Mesenteric fat pad (tissue), 1 donor: ENCODE results near the gene ID2. TPM values are rescaled to one million over a fixed set of nuclear protein-coding genes. Genes with fewer than 3 reads are reported as not detected.

ENCODE experiments used
- DNase-seq: peaks from one replicate; pipeline ENCODE4 v3.0.0-alpha.2; 2020; ENCODE audit warnings: low spot score
- total RNA-seq: library from RNA; stranded (reverse); fragmentation: NEBNext Ultra II Directional; extraction: Animal tissue kit (Norgen Biotek cat#: 25700); gene quantifications from one replicate; pipeline ENCODE4 v1.2.1, GENCODE V29; 2021
- donor health status: DM: yes; HTN: yes; CAD: no.

ID2 gene
- total RNA-seq, 1 donor from 2014 or later = 169 TPM

DNA sequence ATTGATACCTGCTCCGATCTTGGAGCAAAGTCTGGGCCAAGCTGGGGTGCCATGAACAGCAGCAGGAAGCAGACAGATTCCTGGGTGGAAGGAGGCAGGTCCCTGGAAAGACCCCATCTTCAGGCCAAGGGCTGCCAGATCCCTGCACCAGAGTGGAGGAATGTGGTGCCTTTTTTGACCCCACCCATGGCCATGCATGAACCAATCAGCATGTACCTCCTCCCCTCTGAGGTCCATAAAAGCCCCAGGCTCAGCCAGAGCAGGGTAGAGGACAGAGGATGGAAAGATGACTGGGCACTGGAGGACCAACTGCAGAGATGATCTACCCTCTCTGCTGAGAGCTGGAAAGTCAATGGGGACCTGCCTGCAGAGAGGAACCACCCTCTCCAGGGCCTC, 34.4 kb upstream of the ID2 start:
- no peak for DNase-seq

DNA sequence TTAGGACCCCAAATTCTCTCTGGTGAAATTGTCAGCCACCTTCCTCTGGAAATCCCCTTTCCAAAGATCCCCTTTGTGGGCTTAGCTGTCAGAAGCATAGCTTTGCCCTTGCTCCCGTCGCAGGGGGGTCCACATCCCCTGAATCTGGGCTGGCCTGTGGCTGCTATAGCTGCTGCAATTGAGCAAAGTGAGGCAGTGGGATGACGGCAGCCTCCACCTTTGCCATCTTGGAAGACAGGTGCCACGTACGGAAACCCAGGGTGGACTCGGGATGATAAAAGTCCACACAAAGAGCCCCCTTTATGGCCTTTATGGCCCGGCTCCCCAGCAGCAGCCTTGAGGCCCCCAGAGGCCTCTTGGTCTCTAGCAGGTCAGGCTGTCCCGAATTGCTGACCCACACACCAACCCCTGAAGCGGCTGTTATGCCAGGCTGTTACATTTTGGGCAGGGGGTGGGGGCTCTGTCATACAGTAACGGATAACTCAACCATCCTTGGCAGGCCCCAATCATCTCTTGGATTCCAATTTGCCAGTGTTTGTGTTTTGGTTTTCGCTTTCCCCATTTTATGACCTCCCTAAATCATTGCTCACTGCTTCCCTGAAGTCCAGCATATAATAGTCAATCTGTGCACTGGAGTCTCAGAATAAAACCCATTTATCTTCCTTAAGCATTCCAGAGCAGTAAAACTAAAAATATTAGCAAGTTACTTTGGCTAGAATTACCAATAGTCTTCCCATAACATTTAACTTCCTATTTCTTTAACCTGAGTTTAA, 33.2 kb upstream of the ID2 start:
- DNase-seq = no peak

DNA sequence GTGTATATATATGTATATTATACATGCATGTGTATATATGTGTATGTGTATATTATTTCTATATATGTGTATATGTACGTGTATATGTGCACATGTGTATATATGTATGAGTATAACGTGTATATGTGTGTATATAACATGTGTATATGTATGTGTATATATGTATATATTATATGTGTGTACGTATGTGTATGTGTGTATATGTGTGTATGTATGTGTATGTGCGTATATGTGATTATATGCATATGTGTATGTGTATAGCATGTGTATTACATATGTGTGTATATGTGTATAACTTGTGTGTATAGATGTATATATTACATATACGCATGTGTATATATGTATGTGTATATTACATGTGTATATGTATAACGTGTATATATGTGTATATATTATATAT, 32.1 kb upstream of the ID2 start:
- no peak for DNase-seq

DNA sequence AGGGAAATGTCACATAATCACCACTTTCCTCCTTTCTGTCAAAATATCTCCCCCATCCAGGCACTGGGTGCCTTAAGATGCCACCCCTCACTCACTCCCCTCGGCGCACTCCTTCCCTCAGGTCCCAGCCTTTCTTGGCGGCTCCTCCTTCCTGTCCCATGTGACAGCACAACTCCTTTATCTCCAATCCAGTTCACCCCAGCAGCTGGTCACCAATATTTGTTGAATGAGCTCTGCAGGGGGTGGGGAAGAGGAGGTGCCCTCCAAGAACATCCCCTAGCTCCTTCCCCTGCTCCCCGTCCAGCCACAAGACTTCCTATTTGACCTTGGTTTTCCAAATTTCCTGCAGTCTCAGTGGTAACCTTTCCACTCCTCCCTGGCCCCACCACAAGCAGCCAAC, 31.6 kb upstream of the ID2 start:
- peak; percentile 55 for DNase-seq

DNA sequence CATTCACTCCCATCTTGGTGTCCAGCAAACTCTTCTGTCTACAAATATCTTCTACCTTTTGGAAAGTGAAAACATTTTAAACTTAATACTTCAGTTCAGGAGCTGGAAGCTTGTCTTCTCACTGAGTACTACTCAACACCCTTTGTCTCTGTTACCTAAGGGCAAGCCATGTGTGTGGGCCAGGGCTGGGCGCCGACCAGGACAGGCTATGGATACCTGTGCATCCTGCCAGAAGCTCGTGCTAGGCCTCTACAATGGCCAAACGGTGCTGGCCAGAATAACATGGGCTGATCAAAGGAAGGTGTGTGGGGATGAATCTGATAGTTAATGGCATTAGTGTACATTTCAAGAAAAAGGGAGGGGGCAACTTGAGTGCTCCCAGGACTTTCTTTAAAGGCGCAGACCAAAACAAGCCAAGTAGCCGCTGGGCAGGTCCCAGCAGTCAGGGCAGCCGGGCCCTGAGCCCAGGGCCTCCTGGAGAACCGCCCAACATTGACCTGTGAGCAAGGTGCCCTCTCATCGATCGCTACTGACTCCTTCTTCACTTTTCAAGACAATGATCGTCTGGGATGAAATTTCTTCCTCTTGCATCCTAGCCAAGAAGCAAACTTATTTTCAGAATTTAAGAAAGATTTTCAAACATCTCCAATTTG, 29.0 kb upstream of the ID2 start:
- peak; percentile 68 for DNase-seq

DNA sequence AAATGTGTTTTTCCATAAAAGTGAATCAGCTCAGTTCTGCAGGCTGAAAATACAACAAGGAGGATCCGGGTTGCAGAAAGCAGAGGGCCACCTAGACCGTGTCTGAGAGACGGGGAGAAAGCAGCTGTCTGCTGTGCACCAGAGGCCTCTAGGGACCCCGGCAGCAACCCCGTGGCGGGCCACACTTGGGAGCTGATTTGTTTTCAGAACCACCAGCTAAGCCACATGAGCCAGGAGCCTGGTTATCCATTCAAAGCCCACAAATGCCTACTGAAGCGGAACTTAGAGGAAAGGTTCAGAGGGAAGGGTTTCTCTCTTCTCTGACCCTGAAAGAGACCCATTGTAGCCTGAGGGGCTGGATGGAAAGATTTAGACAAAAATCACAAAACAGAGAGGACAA, 28.4 kb upstream of the ID2 start:
- DNase-seq = peak; percentile 67

DNA sequence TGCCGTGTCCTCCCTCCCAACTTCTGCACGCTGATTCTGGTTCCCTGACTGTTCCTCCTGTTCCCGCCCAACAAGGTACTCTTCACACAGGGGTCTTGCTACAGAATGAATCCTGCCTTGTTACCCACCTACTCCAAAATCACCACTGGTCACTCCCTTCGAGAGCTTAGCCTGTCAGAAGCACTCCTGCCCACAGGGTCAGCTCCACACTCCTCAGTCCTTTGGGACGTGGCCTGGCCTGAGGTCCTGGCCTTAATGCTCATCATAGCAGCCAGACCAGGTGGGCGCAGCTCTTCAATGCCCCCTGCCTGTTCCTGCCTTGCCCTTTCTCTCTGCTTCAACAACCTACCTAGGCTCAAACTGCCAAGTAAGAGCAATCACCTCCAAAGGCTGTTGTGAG, 27.8 kb upstream of the ID2 start:
- DNase-seq = peak; percentile 64

DNA sequence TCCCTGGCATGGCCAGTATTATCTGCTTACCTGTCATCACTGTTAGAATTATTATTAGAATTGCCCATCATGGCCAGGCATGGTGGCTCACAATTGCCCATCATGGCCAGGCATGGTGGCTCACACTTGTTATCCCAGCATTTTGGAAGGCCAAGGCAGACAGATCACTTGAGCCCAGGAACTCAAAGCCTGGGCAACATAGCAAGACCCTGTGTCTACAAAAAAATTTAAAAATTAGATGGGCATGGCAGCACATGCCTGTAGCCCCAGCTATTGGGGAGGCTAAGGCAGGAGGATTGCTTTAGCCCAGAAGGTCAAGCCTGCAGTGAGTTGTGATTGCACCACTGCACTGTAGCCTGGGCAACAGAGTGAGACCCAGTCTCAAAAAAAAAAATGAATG, 27.4 kb upstream of the ID2 start:
- DNase-seq = no peak

DNA sequence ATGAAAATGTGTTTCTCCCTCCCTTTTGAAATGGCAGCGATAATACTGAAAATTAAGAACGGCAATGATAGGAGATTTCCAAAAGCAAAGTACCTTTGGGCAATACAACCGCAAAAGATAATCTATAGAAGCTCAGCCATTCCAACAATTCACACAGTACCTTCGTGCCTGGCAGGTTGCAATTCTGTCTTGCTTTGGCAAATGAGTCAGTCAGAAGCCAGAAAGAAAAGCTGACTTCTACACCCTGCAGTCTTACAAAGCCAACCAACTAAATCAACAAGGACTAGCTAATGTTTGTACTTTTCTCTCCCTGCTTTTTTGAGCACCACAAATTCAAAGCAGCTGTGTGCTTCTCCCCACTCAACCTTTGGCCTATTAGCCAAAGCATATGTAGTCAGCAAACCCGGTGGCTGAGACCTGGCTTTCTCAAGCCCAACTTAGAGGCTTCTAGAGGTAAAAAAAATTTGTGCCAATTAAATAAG, 25.7 kb upstream of the ID2 start:
- no peak for DNase-seq

DNA sequence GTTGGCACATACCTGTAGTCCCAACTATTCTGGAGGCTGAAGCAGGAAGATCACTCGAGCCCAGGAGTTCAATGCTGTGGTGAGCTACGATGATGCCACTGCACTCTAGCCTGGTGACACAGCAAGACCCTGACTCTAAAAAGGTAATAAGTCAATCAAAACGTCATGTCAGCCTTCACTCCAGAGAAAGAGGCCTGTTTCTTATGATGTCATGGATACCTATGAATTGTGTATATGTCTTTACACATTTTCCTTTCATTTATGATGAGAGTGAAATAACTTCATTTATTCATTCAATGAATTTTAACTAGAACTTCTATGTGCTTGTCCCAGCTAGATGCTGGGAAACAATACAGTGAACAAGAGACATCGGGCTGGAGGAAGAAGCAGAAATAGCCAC, 25.0 kb upstream of the ID2 start:
- no peak for DNase-seq

DNA sequence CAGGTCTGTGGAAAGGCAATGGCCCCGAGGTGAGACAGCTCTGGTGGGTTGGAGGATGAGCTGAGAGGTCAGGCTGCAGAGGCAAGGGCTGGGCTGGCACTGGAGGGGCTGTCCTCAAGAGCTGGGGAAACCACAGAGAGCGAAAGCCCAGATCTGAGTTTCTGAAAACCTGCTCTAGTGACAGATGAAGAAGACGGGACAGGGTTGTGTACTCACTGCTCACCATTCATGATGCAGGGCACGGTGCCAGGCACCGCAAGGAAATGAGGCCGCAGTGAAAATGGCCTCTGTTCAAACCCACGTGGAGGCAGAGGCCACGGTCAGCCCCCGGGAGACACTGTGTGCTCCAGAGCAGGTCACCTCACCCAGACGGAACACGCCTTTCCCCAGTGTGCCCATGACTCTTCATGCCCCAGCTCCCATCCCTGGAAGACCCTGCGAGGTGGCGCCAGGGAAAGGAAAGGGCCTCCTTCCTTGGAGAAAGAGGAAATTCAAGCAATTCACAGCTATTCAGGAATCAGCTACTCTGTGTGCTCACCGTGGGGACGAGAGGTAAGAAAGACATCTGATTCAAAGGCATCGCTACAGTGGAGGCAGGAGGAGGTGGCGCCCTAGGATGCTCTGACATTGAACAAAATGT, 24.3 kb upstream of the ID2 start:
- DNase-seq = peak; percentile 64

DNA sequence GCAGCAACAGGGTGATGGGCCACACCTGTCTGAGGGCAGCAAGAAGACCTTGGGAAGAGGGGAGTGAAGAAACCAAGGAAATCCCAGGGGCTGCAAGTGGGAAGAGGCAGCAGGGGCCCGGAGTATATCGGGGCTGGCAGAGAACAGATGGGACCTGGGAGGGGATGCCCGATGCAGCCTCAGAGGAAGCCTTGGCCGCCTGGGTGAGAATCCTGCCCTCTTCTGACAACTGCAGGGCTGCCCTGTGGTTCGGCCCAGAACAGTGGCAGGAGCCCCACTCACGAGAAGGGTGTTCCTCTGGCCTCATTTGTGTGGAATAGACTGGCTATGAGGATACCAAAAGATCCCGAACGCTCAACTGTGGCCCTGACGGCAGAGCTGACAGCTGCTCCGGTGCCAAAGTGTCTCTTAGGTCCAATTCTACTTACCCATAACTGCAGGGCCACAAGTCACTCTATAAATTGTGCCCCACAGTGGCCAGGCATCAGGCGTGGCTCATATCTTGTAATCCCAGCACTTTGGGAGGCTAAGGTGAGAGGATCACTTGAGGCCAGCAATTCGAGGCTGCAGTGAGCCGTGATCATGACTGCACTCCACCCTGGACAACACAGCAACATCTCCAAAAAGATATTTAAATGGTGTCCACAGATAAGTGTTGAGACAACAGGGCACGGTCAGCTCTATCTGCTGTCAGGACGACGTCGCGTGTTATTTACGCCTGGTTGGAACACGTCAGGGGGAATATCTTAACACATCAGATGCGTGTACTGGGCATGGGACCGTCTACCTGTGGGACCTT, 23.6 kb upstream of the ID2 start:
- peak; percentile 80 for DNase-seq

DNA sequence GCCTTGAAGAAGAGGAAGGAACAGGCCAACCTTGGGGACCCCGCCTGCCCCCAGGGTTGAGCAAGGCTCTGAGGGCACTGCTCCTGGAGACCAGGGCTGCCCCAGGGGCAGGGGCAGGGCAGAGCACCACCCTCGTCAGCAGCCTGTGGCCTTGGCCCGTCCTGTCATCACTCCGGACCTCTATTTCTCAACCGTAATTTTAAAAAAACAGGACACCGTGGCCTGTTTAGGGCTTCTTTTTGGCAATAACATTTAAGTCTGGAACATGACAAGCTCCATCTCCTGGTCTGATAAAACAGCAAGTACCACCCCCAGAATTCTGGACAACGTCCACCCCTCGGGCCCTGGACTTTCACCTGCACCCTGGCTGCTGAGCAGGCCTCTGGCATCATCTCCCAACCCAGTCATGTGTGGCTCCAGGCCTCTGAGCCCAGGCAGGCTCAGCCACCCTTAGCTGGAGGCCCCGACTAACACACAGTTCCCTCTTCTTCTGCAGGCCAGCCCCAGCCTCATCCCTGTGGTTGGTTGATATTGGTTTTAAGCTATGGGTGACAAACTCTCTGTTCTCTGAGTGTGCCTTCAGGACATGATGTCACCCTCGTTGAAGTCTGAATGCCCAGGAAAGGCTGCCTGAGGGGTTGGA, 22.6 kb upstream of the ID2 start:
- DNase-seq = peak; percentile 75

DNA sequence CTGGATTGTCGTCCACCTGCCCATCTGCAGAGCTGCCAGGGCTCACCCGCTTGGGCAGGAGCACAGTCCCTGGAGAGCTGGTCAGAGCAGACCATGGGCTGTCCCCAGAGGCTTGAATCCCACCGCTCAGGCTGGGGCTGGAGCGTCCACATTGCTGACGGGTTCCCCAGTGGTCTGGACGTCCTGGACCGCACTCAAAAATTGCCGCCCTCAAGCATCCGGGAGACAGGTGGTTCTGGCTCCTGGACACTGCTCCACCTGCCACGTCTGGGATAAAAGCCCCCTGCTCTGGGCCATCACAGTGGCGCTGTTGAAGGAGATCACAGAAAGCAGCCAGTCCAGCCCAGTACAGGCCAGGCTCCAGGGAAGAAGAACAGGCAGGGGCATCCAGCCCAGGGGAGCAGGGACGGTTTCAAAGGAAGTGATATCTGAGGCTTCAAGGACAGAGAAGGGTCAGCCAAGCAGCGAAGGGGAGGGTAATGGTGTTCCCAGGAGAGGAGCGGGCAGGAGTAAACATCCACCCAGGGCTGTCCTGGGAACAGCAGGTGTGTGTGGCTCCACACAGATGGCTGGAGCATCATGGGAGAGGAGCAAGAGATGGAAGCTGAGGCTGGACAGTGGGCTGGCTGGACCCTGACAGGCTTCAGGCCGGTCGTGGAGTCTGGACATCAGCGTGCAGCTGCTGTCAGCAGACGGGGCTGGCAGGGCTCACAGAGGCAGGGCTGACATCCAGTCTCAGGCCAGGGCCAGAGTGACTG, 21.9 kb upstream of the ID2 start:
- peak; percentile 89 for DNase-seq

DNA sequence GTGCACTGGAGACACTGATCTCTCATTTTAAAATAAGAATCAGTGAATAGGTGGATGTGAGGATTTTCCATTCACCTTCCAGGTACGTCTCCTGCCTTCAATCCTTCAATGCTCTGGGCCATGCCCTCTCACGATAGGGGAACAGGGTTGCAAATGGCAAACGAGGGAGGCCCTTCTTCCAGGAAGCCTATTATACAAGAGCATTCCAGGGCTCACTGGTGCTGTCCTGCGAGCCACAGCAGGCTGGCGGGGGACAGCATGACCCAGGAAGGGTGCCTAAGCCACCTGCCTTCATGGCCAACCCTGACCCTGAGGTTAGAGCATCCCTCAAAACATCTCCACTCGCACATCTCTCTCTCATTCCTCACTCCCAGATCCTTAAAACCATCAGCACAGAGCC, 20.6 kb upstream of the ID2 start:
- peak; percentile 57 for DNase-seq

DNA sequence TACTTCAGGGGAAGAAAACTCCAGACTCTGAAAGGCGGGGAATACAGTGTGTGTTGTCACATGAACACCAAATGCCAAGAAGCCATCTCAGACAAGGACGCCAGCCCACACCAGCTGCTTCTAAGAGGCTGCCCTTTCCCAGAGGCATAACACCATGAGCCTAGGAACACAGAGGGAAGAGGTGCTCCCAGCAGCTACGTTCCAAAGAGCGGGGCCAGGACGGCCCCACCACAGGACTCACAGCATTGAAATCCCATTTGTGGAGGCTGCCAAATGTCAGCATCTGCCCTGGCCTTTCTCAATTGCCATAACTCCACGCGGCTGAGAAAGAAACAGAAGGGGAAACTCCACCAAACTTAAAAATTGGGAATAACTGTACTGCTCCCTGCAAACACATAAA, 20.1 kb upstream of the ID2 start:
- DNase-seq = peak; percentile 71

DNA sequence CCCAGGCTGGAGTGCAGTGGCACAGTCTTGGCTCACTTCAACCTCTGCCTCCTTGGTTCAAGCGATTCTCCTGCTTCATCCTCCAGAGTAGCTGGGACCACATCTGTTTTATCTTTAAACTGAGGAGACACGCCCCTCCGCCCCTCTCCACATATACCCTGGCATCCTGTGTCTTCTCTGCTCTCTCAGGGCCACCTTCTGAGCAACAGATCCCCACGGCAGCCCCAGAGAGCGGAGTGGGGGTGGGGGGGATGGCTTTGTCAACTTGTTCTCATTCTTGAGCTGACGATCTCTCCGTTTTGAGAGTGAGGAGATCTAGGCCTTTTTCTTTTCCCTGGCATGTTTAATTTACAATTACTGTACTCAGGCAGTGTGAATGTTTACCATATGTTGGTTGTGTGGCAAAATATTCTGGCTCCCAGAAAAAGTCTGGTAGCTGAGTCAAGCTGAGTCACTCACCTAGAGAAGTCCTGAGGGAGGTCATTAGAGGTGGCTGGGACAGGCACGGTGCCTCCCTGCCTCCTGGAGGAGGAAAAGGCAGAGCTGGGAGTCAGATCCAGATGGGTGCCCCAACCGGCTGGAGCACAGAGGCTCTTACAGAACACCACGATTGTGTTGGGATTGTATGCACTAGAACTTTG, 19.5 kb upstream of the ID2 start:
- DNase-seq = peak; percentile 47

DNA sequence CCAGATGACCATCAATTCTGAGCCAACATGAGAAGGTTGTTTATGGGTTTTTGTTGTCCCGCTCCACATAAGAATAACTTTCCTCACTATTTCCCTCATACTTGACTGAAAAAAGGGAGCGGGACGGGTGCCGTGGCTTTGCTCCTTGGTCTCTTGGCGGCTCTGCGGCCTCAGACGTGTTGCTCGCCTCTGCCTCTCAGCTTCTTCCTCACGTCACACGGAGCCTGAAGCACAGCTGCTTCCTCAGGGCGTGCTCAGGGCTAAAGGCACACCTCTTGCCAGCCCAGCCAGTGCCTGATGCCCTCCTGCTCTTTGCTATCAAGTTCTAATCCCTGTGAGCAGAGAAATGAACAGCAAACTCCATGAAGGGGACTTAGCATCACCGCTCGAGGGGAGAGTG, 17.9 kb upstream of the ID2 start:
- peak; percentile 62 for DNase-seq

DNA sequence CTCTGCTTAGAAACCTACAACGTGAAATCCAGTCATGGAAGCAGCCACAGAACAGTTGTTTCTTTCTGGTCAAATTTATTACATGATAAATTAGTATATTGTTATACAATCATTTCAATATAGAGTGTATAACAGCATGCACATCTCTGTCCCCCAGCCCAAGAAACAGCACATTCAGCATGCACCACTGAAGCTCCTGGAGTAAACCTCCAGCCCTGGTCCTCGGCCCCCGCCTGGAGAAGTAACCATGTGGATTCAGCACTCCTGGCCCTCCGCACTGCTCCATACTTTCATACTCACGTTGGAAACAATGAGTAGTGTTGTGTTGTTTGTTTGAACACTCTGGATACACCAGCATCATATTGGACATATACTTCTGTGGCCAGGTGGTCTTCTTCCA, 15.3 kb upstream of the ID2 start:
- peak; percentile 62 for DNase-seq
